Caco-2 (cell line): ENCODE measurements around the gene CREB3L2. TPM values are rescaled to one million over a fixed set of nuclear protein-coding genes. Genes with fewer than 3 reads are reported as not detected.

Experiments
- BruUV-seq: library from RNA; stranded (reverse); fragments of 400-500 nt; replicated peaks from 2 replicates; lab custom pipeline; 2021; lab: Mats Ljungman, UMichigan
- CTCF ChIA-PET: fragments of 300-600 bp; sonication (Branson Sonifier 250); formaldehyde crosslinking; loops from one replicate; lab custom pipeline; 2022; ENCODE audit warnings: antibody characterized with exemption; lab: Charles Lee
- POLR2A ChIA-PET: fragments of 300-600 bp; sonication (Branson Sonifier 250); formaldehyde crosslinking; loops from one replicate; lab custom pipeline; 2022; ENCODE audit warnings: antibody characterized with exemption; lab: Charles Lee
- DNase-seq, 2 experiments: peaks; one replicate each; pipeline versions ENCODE4 v3.0.0 to v3.0.0-alpha.2; 2020 to 2022
- H3K27me3 ChIP-seq: replicated peaks from 2 replicates; pipeline ENCODE4 v1.6.0; 2011; ENCODE audit warnings: low read length; ENCODE audit not compliant: control insufficient read depth, insufficient read depth
- H3K36me3 ChIP-seq: 2 replicates; pipeline ENCODE4 v1.5.1; 2011; ENCODE audit warnings: low read length; ENCODE audit not compliant: control insufficient read depth, insufficient read depth
- H3K4me1 ChIP-seq: fragments of 250-450 bp; sonication (Bioruptor Pico); 2 replicates; pipeline ENCODE4 v1.5.1; 2020; ENCODE audit warnings: mild to moderate bottlenecking
- H3K4me3 ChIP-seq: 2 replicates; pipeline ENCODE4 v1.5.1; 2011; ENCODE audit warnings: low read depth, mild to moderate bottlenecking, control low read depth, low read length
- H3K9me3 ChIP-seq: fragments of 250-450 bp; sonication (Bioruptor Pico); 2 replicates; pipeline ENCODE4 v1.5.1; 2020; ENCODE audit warnings: mild to moderate bottlenecking, moderate library complexity
- H3K27ac Mint-ChIP-seq: one replicate; pipeline ENCODE4 v1.8.0; 2022; ENCODE audit warnings: mixed read lengths; ENCODE audit not compliant: unreplicated experiment
- H3K27me3 Mint-ChIP-seq: one replicate; pipeline ENCODE4 v1.8.0; 2022; ENCODE audit warnings: mixed read lengths; ENCODE audit not compliant: insufficient read depth, unreplicated experiment
- H3K36me3 Mint-ChIP-seq: one replicate; pipeline ENCODE4 v1.8.0; 2022; ENCODE audit warnings: mild to moderate bottlenecking, mixed read lengths; ENCODE audit not compliant: insufficient read depth, unreplicated experiment
- H3K4me1 Mint-ChIP-seq: one replicate; pipeline ENCODE4 v1.8.0; 2022; ENCODE audit warnings: low read depth, mixed read lengths; ENCODE audit not compliant: unreplicated experiment
- H3K4me3 Mint-ChIP-seq: one replicate; pipeline ENCODE4 v1.8.0; 2022; ENCODE audit warnings: mild to moderate bottlenecking, moderate library complexity, mixed read lengths; ENCODE audit not compliant: unreplicated experiment
- H3K9me3 Mint-ChIP-seq: one replicate; pipeline ENCODE4 v1.8.0; 2022; ENCODE audit warnings: mixed read lengths; ENCODE audit not compliant: unreplicated experiment
- intact Hi-C: fragments of 100-400 bp; cut with micrococcal nuclease; formaldehyde crosslinking; loops from one replicate; pipeline ENCODE4 v1.10.0; 2022; ENCODE audit not compliant: unreplicated experiment
- total RNA-seq: library from RNA; stranded (reverse); gene quantifications from 2 replicates; pipeline ENCODE4 v1.2.3, GENCODE V29; 2022
- TF ChIP-seq, protein P1 (sequence below), 2 experiments: fragments of 200-600 bp in 1 of 2; IDR thresholded peaks; 1 replicate in 1 of 2; 2 replicates in 1 of 2; pipeline versions ENCODE4 v1.5.1 to v1.8.0; 2011 to 2022; ENCODE audit warnings: antibody characterized with exemption in 1 of 2, control low read depth in 1 of 2, inconsistent platforms in 1 of 2, low read depth in 1 of 2, low read length in 1 of 2, mild to moderate bottlenecking in 1 of 2, moderate library complexity in 1 of 2; ENCODE audit not compliant: insufficient read depth in 1 of 2, severe bottlenecking in 1 of 2, unreplicated experiment in 1 of 2

CREB3L2 gene
- total RNA-seq, 1 experiment from 2014 or later: 123 TPM

DNA sequence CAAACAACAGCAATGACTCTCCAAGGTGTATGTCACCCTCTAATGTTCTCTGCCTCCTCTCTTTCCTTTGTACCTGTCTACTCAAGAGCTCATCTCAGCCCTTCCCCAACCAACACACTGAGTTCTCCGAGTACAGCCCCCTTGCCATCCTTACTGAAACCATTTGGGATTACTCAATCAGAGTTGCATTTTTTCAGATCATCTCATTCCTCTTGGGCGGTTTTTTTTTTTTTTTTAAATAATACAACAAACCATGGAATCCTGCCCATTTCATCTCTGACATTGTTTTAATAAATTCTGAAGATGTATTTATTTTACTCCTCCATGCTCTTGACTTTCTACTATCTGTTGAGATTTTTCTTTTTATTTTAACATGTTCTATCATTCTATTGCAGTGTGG, 4.2 kb upstream of the CREB3L2 start:
- BruUV-seq: no TSS peak
- H3K36me3 ChIP-seq: no peaks in the 10 kb centered on the region
- TF ChIP-seq, protein P1, sequence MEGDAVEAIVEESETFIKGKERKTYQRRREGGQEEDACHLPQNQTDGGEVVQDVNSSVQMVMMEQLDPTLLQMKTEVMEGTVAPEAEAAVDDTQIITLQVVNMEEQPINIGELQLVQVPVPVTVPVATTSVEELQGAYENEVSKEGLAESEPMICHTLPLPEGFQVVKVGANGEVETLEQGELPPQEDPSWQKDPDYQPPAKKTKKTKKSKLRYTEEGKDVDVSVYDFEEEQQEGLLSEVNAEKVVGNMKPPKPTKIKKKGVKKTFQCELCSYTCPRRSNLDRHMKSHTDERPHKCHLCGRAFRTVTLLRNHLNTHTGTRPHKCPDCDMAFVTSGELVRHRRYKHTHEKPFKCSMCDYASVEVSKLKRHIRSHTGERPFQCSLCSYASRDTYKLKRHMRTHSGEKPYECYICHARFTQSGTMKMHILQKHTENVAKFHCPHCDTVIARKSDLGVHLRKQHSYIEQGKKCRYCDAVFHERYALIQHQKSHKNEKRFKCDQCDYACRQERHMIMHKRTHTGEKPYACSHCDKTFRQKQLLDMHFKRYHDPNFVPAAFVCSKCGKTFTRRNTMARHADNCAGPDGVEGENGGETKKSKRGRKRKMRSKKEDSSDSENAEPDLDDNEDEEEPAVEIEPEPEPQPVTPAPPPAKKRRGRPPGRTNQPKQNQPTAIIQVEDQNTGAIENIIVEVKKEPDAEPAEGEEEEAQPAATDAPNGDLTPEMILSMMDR (IDR thresholded peaks at IDR 0.05; ENCODE audit: insufficient read depth in 1 of 2, low read depth in 1 of 2, low read length in 1 of 2, severe bottlenecking in 1 of 2, unreplicated experiment in 1 of 2): no peak
- DNase-seq: no peak
- Mint-ChIP-seq H3K4me3 (no peak overlapping the region), H3K27me3 (no peaks in the 10 kb centered on the region), H3K4me1 (peaks cover 9% of the 10 kb centered on the region), H3K9me3 (no peaks in the 10 kb centered on the region), H3K27ac (no peak overlapping the region), H3K36me3 (peaks cover 15% of the 10 kb centered on the region)
- no peaks in the 10 kb centered on the region for H3K27me3 ChIP-seq
- H3K9me3 ChIP-seq: no peaks in the 10 kb centered on the region
- POLR2A ChIA-PET: no interaction called here
- CTCF ChIA-PET: interaction anchor here (0.8 to 1.3 kb wide), 2 partner anchors 103 to 362 kb away, joined by 3 to 4 read pairs; no protein-coding TSS in a partner anchor
- no peak overlapping the region for H3K4me3 ChIP-seq
- intact Hi-C loops: no loop called here
- peaks cover 10% of the 10 kb centered on the region for H3K4me1 ChIP-seq

DNA sequence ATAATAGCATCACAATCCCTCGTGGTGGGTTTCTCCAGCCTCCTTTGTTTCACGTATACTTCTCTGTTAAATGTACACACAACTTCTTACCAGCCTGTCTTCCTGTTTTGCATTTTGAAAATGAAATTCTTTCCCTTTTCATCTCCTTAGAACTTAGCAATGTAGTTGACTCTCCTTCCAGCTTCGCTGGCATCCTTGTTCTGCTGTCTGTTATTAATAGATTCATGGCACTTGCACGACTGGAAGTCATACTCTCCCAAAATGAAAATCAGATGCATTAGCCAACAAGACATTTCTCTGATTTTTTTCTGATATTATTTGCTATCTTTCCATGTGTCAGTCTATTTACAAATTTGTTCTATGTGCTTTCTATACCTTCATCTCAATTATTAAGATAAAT, 3.0 kb upstream of the CREB3L2 start:
- DNase-seq: no peak
- CTCF ChIA-PET: no interaction called here

DNA sequence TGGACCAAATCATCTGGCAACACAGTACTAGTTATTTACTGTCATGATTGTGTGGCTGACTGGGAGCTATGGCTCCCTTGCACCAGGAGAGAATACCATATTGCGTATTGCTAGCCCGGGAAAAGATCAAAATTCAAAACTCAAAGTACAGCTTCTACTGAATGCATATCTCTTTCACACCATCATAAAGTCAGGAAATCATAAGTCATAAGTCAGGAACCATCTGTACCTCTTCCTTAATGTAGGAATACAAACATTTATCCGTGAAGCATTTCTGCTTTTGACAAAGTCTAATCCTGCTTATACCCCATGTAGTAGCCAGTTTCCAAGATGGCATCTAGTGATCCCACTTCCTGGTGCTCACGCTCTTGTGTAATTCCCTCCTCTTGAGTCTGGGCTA, 2.2 kb upstream of the CREB3L2 start:
- TF ChIP-seq, protein P1 (IDR thresholded peaks at IDR 0.05; ENCODE audit: insufficient read depth in 1 of 2, low read depth in 1 of 2, low read length in 1 of 2, severe bottlenecking in 1 of 2, unreplicated experiment in 1 of 2): no peak
- H3K27me3 Mint-ChIP-seq: no peaks in the 10 kb centered on the region
- ChIA-PET CTCF (interaction anchor here (1.0 to 1.4 kb wide), 2 partner anchors 11 to 37 kb away, joined by 3 read pairs; no protein-coding TSS in a partner anchor), POLR2A (no interaction called here)
- no TSS peak for BruUV-seq
- H3K9me3 Mint-ChIP-seq: no peaks in the 10 kb centered on the region
- intact Hi-C loops: no loop called here
- Histone ChIP-seq H3K9me3 (no peaks in the 10 kb centered on the region), H3K4me1 (peaks cover 21% of the 10 kb centered on the region), H3K27me3 (no peaks in the 10 kb centered on the region), H3K36me3 (no peaks in the 10 kb centered on the region), H3K4me3 (no peak overlapping the region)
- H3K4me1 Mint-ChIP-seq: peaks cover 22% of the 10 kb centered on the region
- no peak for DNase-seq
- H3K4me3 Mint-ChIP-seq: no peak overlapping the region
- peak overlapping the region; percentile 9 for H3K27ac Mint-ChIP-seq
- peaks cover 15% of the 10 kb centered on the region for H3K36me3 Mint-ChIP-seq

More for the DNA sequence above, 3.0 kb upstream of the CREB3L2 start:
- Histone ChIP-seq H3K4me3 (no peak overlapping the region), H3K36me3 (no peaks in the 10 kb centered on the region), H3K4me1 (peaks cover 12% of the 10 kb centered on the region), H3K27me3 (no peaks in the 10 kb centered on the region), H3K9me3 (no peaks in the 10 kb centered on the region)
- peaks cover 13% of the 10 kb centered on the region for H3K4me1 Mint-ChIP-seq
- H3K4me3 Mint-ChIP-seq: no peak overlapping the region
- no TSS peak for BruUV-seq
- H3K27me3 Mint-ChIP-seq: no peaks in the 10 kb centered on the region
- H3K9me3 Mint-ChIP-seq: no peaks in the 10 kb centered on the region
- H3K27ac Mint-ChIP-seq: no peak overlapping the region
- POLR2A ChIA-PET: no interaction called here
- H3K36me3 Mint-ChIP-seq: peaks cover 15% of the 10 kb centered on the region
- intact Hi-C loops: no loop called here
- TF ChIP-seq, protein P1 (IDR thresholded peaks at IDR 0.05; ENCODE audit: insufficient read depth in 1 of 2, low read depth in 1 of 2, low read length in 1 of 2, severe bottlenecking in 1 of 2, unreplicated experiment in 1 of 2): no peak
